Measurements from ENCODE around the gene GPR84.

Gene GPR84

DNA sequence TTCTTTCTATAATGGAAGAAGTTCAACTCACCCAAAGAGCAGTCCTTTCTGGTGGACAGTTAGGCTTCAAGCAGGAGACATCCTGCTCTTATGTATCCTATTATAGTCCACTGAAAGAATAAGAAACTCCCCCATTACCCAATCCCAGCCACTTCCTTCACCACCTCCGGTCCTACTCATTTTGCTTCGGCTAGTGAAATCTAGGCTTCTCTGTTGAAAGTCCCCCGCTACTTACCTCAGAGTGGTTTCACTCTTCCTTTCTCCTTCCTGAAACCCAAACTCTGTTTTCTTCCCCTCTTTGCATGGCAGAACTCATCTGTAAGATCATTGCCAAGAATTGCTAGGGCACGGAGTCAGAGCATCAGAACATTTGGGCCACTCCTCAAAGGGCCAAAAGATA lies at the start of gene GPR84:
Gene GPR84 (minus strand): TSS at position 74 of the 400 bp plus-strand sequence. CDS start 635 bp downstream, outside the sequence.
- DNase-seq: no peak

DNA sequence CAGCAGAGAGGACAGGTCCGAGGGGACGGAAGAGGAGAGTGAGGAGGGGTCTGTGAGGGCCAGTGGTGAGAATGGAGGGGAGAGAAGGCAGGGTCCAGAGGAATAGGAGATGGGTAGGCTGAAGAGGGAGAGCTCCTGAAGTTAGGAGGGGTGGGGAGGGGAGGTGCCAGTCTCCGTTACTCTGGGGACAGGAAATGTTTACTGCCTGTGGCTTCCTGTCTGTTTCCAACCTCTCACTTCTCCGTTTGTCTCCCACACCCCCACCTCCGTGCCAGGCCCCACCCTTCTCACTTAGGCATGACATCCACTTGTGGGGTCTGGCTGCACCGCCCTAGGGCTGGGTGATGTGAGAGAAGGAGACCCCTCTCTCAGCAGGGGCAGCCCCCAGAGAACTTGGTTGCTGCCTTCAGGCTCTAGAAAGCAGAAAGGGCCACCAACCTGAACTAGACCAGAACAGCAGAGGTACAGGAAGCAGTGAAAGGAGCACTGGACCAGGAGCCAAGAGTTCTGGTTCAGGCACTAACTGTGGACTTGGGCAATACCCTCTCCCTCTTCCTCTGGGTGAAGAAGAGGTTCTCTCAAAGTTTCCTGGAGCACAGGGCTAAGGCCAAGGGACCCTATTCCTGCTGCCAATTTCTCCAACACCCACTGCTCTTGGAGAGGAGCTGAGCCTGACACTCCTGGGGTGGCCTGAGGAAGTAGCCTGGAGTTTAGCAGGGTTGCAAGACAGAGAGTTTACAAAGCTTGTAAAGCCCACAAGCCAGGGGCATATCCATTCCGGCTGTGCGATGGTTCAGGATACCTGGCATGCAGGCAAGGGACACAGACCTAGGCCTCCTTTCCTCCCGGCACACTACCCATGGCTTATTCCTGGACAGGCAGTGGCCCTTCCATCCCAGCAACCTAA lies 49.3 kb upstream of the GPR84 start:
- DNase-seq: peak in 1 of 58 donors; percentile 15

DNA sequence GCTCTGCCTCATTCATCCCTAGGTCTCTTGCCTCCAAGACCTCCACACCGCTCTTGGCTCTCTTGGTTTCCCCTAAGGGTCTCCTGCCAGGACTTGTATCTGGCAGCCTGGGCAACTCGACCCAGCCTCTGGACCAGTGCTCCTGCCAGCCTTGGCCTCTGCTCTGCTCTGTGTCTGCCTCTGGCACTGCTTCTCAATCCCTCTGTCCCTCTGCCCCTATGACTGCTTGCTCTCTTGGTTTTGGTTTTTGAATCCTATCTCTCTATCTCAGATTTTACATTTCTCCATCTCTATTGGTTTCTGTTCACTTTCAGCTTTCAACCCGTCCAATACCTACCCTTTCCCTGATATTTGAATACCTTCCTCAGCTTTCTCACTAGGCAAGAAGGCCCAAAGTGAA lies 48.5 kb upstream of the GPR84 start:
- peak in 1 of 58 donors; percentile 20 for DNase-seq

DNA sequence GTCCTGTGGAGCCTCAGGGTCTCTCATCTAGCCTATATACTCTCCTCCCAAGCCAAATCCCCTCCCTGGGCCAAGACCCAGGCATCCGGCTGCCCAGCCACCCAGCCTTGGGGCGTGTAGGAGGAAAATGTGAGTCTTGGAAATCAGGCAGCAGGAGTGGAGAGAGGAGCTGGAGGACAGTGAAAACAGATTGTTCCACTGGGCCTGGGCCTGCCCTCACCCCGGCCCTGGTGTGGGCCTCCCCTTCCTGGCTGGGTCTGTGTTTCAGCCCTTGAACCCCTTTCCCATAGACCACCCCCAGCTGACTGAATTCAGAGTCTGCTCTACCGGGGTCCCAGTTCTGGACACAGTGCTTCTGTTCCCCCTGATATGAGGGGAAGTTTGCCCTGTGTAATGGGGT lies 48.1 kb upstream of the GPR84 start:
- no peak for DNase-seq

DNA sequence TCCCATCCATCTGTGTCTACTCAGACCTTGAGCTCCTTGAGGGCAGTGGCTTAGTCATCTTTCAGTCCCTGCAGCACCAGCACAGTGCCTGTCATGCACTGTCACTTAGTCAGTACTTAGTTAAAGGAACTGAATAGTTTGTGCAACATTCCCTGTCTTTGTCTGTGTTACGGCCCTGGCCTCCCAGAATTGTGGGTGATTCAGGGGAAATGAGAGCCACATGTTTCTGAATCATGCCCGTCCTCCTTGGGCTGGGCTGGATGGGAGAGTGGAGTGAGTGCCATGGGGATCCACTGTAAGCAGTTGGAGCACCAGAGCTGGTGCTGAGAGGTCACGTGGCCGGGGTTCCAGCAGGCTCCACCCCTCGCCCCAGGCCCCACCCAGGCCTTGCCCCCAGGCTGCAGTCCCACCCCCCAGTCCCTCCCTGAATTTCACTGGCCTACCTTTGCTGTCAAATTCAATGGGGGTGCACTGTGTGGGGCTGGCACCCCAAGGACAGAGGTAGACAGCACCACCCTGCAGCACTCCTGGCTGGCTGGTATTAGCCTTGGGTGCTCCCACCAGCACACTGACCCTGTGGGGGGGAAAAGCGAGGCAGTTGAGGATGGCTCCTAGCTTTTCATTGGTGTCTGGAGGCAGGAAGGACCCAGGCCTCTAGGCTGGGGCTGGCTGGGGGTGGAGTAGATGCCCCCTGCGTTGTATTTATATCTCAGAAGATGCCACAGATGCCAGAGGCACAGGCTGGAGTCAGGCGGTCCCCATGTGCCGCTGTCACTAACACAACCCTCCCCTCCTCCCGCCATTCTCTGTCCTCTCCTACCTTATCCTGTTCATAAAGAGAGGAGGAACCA lies 47.3 kb upstream of the GPR84 start:
- DNase-seq: no peak

DNA sequence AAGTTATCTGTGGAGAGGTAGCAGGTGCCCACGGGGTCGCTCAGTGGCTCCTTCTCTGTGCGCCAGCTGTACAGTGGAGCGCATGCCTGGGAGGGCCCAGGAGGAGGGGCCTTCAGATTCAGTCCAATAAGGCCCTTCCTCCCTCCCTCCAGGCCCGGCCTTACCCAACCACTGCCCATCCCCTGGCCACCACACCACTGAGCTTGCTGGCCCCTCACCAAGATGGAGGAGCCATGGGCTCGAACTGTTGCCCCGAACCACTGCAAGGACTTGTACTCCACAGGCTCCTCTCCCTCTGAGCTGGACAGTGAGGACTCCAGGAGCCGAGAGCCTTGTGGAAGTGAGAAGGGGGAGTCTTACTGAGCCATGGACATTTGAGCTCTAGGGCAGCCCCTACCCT lies 45.0 kb upstream of the GPR84 start:
- DNase-seq: no peak

DNA sequence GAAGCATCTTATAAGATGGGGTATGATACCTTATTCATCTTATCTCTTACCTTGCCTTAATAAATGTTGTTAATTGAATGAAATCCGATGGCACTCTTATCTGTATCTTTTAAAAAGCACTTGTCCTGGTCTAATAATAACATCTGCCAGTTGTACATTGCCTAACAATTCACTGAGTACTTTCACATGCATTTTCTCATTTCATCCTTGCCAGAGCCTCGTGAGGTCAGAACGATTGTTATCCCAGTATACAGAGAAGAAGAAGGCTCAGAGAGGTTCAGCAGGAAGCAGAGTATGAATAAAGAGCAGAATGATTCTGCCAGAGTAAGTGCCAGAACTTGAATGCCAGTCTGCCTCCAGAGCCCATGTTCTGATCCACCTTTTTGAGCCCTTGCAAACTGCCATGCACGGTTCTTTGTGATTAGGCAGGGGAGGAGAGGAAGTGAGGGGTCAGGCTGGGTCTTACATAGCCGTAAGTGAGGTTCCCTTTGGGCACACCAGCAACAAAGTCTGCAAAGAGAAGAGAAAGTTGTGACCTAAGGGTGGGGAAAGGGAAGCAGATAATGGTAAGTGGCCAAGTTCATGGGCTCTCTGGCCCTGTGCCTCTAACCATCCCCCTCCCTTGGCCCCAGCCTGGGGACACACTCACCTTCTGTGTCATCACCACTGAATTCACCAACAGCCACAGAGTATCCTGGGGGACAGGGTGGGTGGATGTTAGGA lies 43.1 kb upstream of the GPR84 start:
- no peak for DNase-seq

DNA sequence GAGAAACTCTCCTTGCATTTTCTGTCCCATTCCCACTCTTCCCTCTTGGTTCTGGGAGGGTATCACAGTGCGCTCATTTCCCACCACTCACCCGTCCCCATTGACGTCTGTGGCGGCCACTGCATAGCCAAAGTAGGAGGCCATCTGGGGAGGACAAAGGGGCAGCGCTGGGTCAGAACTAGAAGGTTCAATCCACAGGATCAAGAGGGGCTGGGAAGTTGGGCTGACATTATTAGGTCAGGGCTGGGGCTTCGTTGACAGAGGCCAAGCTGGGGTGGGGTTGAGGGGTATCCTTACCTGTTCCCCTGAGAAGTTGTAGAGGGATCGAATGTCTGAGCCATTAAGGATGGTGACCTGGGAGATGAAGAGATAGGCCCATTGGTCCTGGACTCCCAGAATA lies 41.3 kb upstream of the GPR84 start:
- DNase-seq: no peak

DNA sequence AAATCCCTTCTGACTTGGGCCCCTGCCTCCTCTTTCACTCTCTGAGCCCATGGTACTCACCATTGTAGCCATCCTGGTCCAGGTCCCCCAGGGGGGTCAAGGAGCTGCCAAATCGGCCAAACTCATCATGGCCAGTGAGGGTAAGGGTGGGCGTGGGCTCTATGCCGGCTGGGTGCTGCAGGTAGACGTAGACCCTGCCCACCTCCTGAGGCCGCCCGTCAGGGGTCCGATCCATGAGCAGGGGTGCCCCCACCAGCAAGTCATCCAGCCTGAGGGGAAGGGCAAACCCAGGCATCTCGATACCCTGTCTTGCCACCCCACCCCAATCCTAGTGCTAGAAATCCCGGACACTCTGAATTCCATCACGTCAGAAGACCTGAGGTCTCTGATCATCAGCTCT lies 40.8 kb upstream of the GPR84 start:
- no peak for DNase-seq

DNA sequence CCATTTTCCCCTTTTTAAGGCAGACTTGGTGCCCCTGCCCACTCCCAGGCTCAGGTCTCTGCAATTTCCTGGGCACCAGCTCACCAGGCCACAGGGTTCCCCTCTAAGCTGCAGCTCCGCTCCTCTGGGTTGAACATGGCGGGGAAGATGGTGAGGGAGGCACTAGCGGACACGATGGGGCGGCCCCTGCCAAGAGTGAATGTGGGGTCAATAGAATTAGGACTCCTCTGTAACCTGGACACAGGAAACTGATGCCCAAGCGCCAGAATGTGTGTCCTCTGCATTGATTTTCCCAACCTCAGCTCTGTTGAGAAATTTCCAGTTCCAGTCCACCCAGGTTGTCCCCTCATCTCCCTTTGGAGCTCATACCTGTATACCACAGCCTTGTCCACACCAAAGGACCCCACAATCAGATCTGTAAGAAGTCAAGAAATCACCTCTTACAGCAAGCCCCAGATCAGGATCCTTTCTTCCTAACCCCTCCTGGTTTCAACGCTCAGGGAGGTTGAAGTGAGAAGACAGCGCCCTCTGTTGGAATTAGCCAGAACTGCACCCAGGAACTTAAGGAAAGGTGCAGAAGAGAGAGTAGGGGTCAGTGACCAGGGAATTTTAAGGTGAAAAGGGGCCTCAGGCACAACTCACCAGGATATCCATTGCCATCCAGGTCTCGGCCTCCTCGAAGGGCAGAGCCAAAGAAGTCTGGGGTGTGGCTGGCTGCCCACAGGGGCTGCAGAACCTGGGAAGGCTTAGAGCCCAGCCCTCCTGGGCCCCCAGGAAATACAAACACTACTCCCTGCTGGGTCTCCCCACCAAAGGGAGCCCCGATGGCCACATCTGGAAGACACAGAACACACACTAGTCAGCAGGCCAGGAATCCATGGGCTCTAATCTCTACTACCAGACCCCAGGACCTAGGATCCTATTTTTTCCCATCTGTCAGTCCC lies 40.0 kb upstream of the GPR84 start:
- peak in 6 of 58 donors; percentile 6 to 57 (median 14) for DNase-seq

DNA sequence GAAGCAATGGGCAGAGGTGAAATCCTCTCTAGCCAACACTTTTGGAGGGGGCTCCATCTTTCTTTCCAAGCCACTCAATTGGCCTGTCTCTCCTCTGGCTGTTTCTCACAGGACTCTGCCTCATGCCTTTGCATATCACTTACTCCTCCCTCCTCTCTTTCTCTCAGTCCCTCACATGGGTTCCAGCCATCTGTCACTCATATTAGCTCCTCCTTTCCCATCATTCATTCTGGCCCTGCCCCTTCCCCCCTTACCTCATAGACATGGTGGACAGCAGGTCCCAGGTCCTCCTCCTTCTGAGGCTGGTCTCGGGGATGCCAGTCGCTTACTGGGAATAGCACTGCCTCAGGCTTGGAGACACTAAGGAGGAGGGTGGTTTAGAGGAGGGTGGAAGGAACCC lies 36.8 kb upstream of the GPR84 start:
- no peak for DNase-seq

DNA sequence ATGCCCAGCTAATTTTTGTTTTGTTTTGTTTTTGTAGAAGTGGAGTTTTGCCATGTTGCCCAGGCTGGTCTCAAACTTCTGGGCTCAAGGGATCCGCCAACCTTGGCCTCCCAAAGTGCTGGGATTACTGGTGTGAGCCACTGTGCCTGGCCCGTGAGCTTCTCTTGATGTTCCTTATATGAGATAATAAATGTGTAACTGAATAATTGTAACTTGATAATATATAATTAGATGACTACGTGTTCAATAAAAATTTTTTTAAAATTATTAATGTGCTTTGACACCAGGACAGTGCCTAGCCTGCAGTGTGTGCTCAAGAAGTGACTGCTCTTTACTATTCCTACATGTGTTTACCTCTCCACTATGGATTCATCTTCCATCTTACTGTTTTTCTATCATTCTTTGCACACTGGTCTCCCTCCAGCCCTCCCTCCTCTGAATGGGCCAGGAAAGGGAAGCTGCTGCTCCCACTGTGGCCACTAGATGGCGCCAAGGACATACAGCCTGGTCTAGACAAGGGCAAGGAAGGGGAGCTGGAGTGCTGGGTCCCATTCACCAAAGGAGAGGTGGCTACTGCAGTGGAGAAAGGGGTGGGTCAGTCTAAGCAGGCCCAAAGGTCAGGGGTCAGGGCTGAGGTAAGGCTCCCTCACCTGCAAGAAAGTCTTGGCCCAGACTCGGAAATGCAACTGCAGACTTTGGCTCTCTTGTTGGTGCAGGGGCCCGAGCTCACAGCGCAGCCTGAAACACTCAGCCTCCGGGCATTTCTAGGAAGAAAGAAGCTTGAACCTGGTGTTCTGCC lies 34.9 kb upstream of the GPR84 start:
- DNase-seq: peak in 56 of 58 donors; percentile 31 to 88 (median 71)

DNA sequence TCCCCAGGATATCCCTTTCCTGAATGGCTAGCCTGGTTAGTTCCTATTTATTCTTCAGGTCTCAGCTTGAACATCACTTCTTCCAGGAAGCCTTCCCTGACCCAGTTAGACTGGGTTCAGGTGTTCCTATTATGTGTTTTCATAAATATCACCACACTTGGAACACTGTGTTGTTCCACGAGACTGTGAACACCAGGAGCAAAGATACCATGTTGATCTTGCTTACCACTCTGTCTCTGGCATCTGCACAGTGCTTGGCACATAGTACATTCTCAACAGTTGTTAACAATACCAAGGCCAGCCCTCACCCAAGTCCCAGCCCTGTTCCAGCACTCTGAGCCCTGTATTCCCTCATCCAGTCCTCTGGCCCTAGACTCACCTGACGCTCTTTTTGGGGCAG lies 33.9 kb upstream of the GPR84 start:
- DNase-seq: no peak

DNA sequence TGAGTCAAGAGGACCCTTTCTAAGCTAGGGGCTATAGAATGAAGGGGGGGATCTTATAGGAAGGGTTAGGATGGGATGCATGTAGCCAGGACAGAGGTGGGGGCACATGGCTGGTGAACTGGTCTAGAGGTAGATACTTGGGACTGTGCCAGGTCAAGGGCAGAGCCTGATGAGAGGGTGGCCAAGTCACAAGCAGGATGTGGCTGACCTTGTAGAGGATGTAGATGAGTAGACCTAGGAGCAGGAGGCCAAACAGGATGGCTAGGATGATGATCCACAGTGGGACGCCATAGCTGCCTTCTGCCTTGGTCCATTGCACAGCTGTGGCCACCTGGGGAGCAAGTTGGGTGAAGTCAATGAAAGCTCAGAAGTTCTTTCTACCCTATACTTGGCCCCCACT lies 32.9 kb upstream of the GPR84 start:
- no peak for DNase-seq

DNA sequence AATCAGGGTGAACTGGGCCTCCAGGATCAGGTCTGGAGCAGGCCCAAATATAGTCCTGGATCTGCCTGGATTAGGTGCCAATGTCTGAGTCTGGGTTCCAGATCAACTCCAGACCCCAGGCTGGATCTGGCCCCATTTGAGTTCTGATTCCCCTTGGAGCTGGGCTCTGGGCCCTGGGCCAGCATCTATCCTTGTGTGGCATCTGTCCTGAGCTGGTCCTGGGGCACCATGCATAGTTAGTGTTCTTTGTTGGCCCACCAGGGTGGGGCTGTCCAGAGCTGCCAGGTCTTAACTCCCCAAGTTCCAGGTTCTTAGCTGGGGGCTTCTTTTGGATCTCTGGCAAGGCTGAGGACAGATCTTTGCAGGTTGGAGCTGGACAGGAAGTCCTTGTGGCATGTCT lies 31.3 kb upstream of the GPR84 start:
- DNase-seq: no peak

DNA sequence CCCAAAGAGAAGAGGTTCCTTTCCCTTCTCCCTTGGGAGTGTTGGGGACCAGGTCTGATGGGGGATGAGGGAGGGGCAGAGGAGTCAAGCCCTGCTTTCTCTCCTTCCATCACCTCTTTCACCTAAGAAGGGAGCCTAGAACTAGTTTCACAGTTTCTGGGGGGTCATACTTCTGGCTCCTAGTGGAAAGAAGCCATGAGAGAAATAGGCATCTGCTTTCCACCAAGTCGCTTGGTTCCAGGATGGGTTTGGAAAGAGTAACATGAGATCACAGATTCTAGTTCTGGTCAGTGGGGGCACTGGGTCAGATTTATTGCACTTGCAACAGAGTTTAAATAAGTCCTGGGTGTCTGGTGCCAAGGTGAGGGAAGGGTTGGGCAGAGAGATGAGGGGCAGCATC lies 30.7 kb upstream of the GPR84 start:
- no peak for DNase-seq

DNA sequence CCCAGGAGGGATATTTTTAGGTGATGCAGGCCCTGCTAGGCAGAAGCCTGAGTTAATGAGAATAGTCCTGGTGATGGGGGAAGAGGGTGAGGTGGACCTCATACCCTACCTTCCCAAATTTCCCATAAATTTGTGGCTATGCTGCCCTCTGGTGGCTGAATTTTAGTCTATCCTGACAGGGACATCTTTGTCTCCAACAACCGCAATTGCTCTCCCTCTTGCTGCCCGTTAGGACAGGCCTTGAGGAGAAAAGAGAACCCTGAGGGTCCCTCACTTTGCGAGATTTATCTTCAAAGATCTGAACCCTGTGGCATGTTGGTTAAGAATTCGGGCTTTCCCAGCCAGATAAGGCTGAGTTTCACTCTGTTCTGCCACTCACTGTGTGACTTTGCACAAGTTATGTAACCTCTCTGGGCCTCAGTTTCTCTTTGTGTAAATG lies 30.0 kb upstream of the GPR84 start:
- DNase-seq: peak in 30 of 58 donors; percentile 8 to 73 (median 34)

DNA sequence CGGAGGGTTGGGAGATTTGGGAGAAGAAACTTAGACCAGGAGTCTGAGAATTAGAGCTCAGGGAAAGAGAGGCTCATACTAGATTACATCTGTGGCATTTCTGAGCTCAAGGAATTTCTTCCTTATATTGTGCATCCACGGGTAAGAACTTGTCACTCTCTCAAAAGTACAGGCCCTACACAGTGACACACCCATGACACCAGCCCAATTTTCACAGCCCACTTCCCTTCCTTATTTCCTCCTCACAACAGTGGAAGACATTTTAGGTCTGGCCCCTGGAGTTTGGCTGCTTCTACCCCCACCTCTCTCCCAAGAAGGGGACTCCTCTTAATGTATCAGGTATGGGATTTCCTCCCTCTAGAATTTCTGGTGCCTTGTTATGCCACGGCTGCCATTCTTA lies 29.5 kb upstream of the GPR84 start:
- no peak for DNase-seq

DNA sequence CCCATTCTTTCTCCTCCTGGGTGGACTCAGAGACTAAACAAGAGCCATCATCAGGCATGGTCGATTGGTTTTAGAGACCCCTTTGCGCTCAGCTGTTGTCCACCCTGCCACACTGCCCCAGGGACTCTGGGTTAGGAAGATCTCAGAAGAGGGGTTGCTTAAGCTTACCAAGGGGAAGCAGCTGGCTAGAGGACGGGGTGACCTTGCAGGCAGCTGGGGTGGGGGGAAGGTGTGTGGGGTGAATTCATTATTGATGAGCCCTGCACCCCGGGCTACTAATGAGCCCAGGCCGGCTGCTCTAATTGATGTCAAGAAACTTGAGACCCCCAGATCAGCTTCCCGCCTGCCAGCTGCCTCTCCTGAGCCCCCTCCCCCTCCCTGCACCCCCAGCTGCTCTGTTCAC lies 28.9 kb upstream of the GPR84 start:
- no peak for DNase-seq
